GM12878 (cell line): ENCODE measurements around the gene SLC45A1. TPM values are rescaled to one million over a fixed set of nuclear protein-coding genes. Genes with fewer than 3 reads are reported as not detected.

ENCODE experiments used
- ASH2L ChIP-seq: fragments of 300-600, 200-600 bp; sonication (generic); IDR thresholded peaks from 2 replicates; pipeline ENCODE4 v1.6.1; 2017; ENCODE audit warnings: low read depth, mild to moderate bottlenecking, borderline replicate concordance
- BACH1 ChIP-seq: fragments of 450-650 bp; IDR thresholded peaks from 2 replicates; pipeline ENCODE4 v1.6.1; 2017; ENCODE audit warnings: mild to moderate bottlenecking, borderline replicate concordance
- EP300 ChIP-seq, 2 experiments: fragments of 150-350 bp in 1 of 2; IDR thresholded peaks; 2 replicates each; pipeline ENCODE4 v1.6.1; 2011 to 2012; ENCODE audit warnings: low read depth in 2 of 2, low read length in 2 of 2, borderline replicate concordance in 1 of 2, improper control_type of control experiment in 1 of 2, inconsistent platforms in 1 of 2; ENCODE audit not compliant: control insufficient read depth in 1 of 2
- JUNB ChIP-seq: IDR thresholded peaks from 2 replicates; pipeline ENCODE4 v1.6.1; 2016; ENCODE audit warnings: antibody characterized with exemption, mild to moderate bottlenecking
- JUND ChIP-seq: IDR thresholded peaks from 2 replicates; pipeline ENCODE4 v1.6.1; 2012; ENCODE audit warnings: low read depth, mild to moderate bottlenecking, low read length, improper control_type of control experiment, moderate library complexity
- LARP7 ChIP-seq: fragments of 450-650 bp; IDR thresholded peaks from 2 replicates; pipeline ENCODE4 v1.6.1; 2017; ENCODE audit warnings: mild to moderate bottlenecking
- MEF2B ChIP-seq: fragments of 450-650 bp; IDR thresholded peaks from 2 replicates; pipeline ENCODE4 v1.6.1; 2018; ENCODE audit warnings: mild to moderate bottlenecking, moderate library complexity; ENCODE audit not compliant: partially characterized antibody, poor library complexity, severe bottlenecking
- PAX5 ChIP-seq: IDR thresholded peaks from 2 replicates; pipeline ENCODE4 v1.6.1; 2011; ENCODE audit warnings: low read depth, low read length, borderline replicate concordance
- RCOR1 ChIP-seq: conservative IDR thresholded peaks from 2 replicates; pipeline ENCODE4 v1.6.1; 2012; ENCODE audit warnings: low read depth, low read length, improper control_type of control experiment
- SPI1 ChIP-seq: IDR thresholded peaks from 2 replicates; pipeline ENCODE4 v1.6.1; 2011; ENCODE audit warnings: low read depth, mild to moderate bottlenecking, low read length, moderate library complexity, borderline replicate concordance; ENCODE audit not compliant: insufficient read depth
- SRF ChIP-seq, 2 experiments: IDR thresholded peaks; 2 replicates each; pipeline ENCODE4 v1.6.1; 2011; ENCODE audit warnings: low read depth in 2 of 2, low read length in 2 of 2, mild to moderate bottlenecking in 1 of 2, moderate library complexity in 1 of 2
- SUZ12 ChIP-seq: fragments of 200-600 bp; sonication (generic); IDR thresholded peaks from one replicate; pipeline ENCODE4 v1.6.1; 2018; ENCODE audit warnings: antibody characterized with exemption, mild to moderate bottlenecking; ENCODE audit not compliant: unreplicated experiment
- TCF3 ChIP-seq: IDR thresholded peaks from 2 replicates; pipeline ENCODE4 v1.6.1; 2012; ENCODE audit warnings: low read depth, mild to moderate bottlenecking, low read length, borderline replicate concordance; ENCODE audit not compliant: insufficient read depth
- ZNF217 ChIP-seq: fragments of 450-650 bp; IDR thresholded peaks from 2 replicates; pipeline ENCODE4 v1.6.1; 2017; ENCODE audit warnings: antibody characterized with exemption, mild to moderate bottlenecking
- polyA plus RNA-seq, 11 experiments: library from polyadenylated mRNA; depleted of rRNA in 4 of 11; unstranded in 6 of 11; stranded (reverse) in 5 of 11; fragments of >200 nt; fragmentation: Nextera tagmentation in 4 of 11; fragmentation: Illumina TruSeq in 1 of 11; extraction: Ambion mirVana in 4 of 11; extraction: Trizol in 1 of 11; gene quantifications; 1 replicate in 1 of 11; 2 replicates in 10 of 11; pipeline versions ENCODE4 v1.2.1 to v1.2.3, GENCODE V29; 2011 to 2016; ENCODE audit warnings: inconsistent platforms in 2 of 11, missing spikeins in 2 of 11, low read depth in 1 of 11
- total RNA-seq, 4 experiments: library from RNA; depleted of rRNA in 3 of 4; stranded (reverse); fragments of >200 nt in 3 of 4; fragmentation: Illumina TruSeq in 1 of 4; extraction: Trizol in 1 of 4; gene quantifications; 2 replicates each; pipeline versions ENCODE4 v1.2.1 to v1.2.3, GENCODE V29; 2013 to 2021
- TF ChIP-seq, protein P1 (sequence below): IDR thresholded peaks from 2 replicates; pipeline ENCODE4 v1.6.1; 2012; ENCODE audit warnings: improper control_type of control experiment, low read depth, low read length; ENCODE audit not compliant: insufficient replicate concordance
- TF ChIP-seq, protein P2 (sequence below): fragments of 450-650 bp; IDR thresholded peaks from 2 replicates; pipeline ENCODE4 v1.6.1; 2018; ENCODE audit warnings: mild to moderate bottlenecking, low read depth, moderate library complexity; ENCODE audit not compliant: partially characterized antibody
- TF ChIP-seq, protein P3 (sequence below): IDR thresholded peaks from 2 replicates; pipeline ENCODE4 v1.6.1; 2012; ENCODE audit warnings: mild to moderate bottlenecking, low read depth, low read length

SLC45A1 gene
- total and polyA plus RNA-seq, 10 of the 15 experiments (the other 5 are each of a cell fraction or from before 2014, with no cell fraction given) = 0.07 to 0.23 (median 0.13) TPM; not detected in 6

GRCh38 chr1:8283058-8283884 lies 34.6 kb upstream of the SLC45A1 start (continued):
- TF ChIP-seq, protein P1, sequence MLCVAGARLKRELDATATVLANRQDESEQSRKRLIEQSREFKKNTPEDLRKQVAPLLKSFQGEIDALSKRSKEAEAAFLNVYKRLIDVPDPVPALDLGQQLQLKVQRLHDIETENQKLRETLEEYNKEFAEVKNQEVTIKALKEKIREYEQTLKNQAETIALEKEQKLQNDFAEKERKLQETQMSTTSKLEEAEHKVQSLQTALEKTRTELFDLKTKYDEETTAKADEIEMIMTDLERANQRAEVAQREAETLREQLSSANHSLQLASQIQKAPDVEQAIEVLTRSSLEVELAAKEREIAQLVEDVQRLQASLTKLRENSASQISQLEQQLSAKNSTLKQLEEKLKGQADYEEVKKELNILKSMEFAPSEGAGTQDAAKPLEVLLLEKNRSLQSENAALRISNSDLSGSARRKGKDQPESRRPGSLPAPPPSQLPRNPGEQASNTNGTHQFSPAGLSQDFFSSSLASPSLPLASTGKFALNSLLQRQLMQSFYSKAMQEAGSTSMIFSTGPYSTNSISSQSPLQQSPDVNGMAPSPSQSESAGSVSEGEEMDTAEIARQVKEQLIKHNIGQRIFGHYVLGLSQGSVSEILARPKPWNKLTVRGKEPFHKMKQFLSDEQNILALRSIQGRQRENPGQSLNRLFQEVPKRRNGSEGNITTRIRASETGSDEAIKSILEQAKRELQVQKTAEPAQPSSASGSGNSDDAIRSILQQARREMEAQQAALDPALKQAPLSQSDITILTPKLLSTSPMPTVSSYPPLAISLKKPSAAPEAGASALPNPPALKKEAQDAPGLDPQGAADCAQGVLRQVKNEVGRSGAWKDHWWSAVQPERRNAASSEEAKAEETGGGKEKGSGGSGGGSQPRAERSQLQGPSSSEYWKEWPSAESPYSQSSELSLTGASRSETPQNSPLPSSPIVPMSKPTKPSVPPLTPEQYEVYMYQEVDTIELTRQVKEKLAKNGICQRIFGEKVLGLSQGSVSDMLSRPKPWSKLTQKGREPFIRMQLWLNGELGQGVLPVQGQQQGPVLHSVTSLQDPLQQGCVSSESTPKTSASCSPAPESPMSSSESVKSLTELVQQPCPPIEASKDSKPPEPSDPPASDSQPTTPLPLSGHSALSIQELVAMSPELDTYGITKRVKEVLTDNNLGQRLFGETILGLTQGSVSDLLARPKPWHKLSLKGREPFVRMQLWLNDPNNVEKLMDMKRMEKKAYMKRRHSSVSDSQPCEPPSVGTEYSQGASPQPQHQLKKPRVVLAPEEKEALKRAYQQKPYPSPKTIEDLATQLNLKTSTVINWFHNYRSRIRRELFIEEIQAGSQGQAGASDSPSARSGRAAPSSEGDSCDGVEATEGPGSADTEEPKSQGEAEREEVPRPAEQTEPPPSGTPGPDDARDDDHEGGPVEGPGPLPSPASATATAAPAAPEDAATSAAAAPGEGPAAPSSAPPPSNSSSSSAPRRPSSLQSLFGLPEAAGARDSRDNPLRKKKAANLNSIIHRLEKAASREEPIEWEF = no peak
- TF ChIP-seq SUZ12 (no peak), LARP7 (no peak), MEF2B (no peak), ASH2L (no peak), RCOR1 (no peak), SPI1 (peak; percentile 98), EP300 (IDR thresholded peaks at IDR 0.05; ENCODE audit: borderline replicate concordance in 1 of 2, control insufficient read depth in 1 of 2, low read depth in 2 of 2, low read length in 2 of 2) (peak; percentile 92 to 94), PAX5 (peak; percentile 86), SRF (IDR thresholded peaks at IDR 0.05; ENCODE audit: low read depth in 2 of 2, low read length in 2 of 2) (no peak), JUNB (peak; percentile 97), ZNF217 (0 out of 2 replicates have a peak, but pooled peaks have one; percentile 37), BACH1 (0 out of 2 replicates have a peak, but pooled peaks have one; percentile 12), TCF3 (peak; percentile 95), JUND (peak; percentile 65)
- TF ChIP-seq, protein P2, sequence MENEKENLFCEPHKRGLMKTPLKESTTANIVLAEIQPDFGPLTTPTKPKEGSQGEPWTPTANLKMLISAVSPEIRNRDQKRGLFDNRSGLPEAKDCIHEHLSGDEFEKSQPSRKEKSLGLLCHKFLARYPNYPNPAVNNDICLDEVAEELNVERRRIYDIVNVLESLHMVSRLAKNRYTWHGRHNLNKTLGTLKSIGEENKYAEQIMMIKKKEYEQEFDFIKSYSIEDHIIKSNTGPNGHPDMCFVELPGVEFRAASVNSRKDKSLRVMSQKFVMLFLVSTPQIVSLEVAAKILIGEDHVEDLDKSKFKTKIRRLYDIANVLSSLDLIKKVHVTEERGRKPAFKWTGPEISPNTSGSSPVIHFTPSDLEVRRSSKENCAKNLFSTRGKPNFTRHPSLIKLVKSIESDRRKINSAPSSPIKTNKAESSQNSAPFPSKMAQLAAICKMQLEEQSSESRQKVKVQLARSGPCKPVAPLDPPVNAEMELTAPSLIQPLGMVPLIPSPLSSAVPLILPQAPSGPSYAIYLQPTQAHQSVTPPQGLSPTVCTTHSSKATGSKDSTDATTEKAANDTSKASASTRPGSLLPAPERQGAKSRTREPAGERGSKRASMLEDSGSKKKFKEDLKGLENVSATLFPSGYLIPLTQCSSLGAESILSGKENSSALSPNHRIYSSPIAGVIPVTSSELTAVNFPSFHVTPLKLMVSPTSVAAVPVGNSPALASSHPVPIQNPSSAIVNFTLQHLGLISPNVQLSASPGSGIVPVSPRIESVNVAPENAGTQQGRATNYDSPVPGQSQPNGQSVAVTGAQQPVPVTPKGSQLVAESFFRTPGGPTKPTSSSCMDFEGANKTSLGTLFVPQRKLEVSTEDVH = no peak
- TF ChIP-seq, protein P3, sequence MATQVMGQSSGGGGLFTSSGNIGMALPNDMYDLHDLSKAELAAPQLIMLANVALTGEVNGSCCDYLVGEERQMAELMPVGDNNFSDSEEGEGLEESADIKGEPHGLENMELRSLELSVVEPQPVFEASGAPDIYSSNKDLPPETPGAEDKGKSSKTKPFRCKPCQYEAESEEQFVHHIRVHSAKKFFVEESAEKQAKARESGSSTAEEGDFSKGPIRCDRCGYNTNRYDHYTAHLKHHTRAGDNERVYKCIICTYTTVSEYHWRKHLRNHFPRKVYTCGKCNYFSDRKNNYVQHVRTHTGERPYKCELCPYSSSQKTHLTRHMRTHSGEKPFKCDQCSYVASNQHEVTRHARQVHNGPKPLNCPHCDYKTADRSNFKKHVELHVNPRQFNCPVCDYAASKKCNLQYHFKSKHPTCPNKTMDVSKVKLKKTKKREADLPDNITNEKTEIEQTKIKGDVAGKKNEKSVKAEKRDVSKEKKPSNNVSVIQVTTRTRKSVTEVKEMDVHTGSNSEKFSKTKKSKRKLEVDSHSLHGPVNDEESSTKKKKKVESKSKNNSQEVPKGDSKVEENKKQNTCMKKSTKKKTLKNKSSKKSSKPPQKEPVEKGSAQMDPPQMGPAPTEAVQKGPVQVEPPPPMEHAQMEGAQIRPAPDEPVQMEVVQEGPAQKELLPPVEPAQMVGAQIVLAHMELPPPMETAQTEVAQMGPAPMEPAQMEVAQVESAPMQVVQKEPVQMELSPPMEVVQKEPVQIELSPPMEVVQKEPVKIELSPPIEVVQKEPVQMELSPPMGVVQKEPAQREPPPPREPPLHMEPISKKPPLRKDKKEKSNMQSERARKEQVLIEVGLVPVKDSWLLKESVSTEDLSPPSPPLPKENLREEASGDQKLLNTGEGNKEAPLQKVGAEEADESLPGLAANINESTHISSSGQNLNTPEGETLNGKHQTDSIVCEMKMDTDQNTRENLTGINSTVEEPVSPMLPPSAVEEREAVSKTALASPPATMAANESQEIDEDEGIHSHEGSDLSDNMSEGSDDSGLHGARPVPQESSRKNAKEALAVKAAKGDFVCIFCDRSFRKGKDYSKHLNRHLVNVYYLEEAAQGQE = no peak
